ENCODE data around the gene FGF19. TPM values are rescaled to one million over a fixed set of nuclear protein-coding genes. Genes with fewer than 3 reads are reported as not detected.

The FGF19 gene
- total RNA-seq, 1 experiment from 2014 or later, result 0.69 TPM

DNA sequence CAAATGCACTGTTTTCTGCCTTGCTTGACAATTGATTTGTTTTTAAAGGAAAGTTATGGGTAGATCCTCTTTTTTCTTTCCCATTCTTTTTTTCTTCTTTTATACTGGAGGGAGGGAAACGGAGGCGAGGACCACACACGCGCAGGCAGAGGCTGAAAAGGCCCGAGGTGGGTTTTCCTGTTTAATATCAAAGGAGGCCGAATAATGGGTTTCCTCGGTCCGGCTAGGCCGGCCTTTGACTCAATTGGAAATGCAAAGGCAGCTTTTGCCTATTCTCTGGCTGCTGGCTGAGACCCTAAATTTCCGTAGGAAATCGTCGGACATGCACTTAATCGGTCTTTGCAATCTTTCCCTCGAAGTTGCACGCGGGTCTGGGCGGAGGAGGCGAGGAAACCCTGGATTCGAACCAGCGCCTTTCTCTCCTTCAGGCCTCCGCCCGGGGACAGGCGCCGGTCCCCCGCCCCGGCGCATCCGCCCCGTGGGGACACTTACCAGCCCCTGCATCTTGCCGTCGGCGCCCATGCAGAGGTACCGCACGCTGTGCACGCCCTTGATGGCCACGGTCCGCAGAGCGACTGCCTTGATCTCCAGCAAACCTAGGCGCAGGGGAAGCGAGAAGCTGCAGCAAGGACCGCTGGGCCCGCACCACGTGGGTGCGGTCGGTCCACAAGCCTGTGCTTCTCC, 911 bp downstream of the FGF19 start:
- TF ChIP-seq, protein P1, sequence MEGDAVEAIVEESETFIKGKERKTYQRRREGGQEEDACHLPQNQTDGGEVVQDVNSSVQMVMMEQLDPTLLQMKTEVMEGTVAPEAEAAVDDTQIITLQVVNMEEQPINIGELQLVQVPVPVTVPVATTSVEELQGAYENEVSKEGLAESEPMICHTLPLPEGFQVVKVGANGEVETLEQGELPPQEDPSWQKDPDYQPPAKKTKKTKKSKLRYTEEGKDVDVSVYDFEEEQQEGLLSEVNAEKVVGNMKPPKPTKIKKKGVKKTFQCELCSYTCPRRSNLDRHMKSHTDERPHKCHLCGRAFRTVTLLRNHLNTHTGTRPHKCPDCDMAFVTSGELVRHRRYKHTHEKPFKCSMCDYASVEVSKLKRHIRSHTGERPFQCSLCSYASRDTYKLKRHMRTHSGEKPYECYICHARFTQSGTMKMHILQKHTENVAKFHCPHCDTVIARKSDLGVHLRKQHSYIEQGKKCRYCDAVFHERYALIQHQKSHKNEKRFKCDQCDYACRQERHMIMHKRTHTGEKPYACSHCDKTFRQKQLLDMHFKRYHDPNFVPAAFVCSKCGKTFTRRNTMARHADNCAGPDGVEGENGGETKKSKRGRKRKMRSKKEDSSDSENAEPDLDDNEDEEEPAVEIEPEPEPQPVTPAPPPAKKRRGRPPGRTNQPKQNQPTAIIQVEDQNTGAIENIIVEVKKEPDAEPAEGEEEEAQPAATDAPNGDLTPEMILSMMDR (conservative IDR thresholded peaks at IDR 0.05; ENCODE audit: low read depth, low read length), result no peak
- TF ChIP-seq EZH2 (IDR thresholded peaks at IDR 0.05; ENCODE audit: borderline replicate concordance, low read depth, low read length, poor library complexity, severe bottlenecking), result peak; percentile 95
- H3K27ac ChIP-seq (ENCODE audit: low read depth, low read length, poor library complexity, severe bottlenecking), result no peak overlapping the region
- intact Hi-C loops (cut with micrococcal nuclease; ENCODE audit: unreplicated experiment), result no loop called here
- no peak for DNase-seq (ENCODE audit: low spot score)
- ChIA-PET POLR2A (ENCODE audit: low non-redundant PET) (no interaction called here), CTCF (interaction anchor here (0.6 kb wide), 1 partner anchor 226 kb away, joined by 4 read pairs; no protein-coding TSS in a partner anchor)
- peaks cover 35% of the 10 kb centered on the region for H3K27me3 ChIP-seq (replicated peaks; ENCODE audit: insufficient read depth, low read depth, low read length, poor library complexity)
- no peaks in the 10 kb centered on the region for H3K9me3 ChIP-seq (ENCODE audit: low read depth, low read length, poor library complexity, severe bottlenecking)
- H3K4me1 ChIP-seq (ENCODE audit: insufficient read depth, low read length, poor library complexity, severe bottlenecking), result peaks cover 44% of the 10 kb centered on the region
- no TSS peak for BruUV-seq (replicated peaks)
- H3K36me3 ChIP-seq (ENCODE audit: insufficient read depth, low read length, poor library complexity, severe bottlenecking), result no peaks in the 10 kb centered on the region
- H3K4me3 ChIP-seq (ENCODE audit: low read depth, low read length, poor library complexity, severe bottlenecking), result no peak overlapping the region

DNA sequence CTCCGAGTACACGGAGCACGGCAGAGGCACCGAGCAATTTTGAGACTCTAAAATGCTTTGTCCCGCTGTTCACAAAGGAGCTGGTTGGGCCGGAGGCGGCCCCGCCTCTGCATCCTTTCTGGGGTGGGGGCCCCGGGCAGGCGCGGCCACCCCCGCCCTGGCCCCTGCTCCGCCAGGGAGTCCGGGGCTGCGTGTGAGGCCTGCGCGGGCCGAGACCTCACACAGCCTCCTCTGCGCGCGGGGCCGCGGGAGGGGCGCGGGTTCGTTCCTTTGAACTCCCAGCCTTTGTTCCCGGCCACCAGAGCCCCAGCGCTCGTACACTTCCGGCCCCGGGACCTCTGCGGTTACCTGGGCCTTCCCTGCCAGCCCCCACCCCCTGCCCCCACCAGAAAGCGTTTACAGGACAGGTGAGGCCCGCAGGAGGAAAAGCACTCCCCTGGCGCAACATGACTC, 1.6 kb downstream of the FGF19 start:
- no TSS peak for BruUV-seq (replicated peaks)
- no peak overlapping the region for H3K4me3 ChIP-seq (ENCODE audit: low read depth, low read length, poor library complexity, severe bottlenecking)
- intact Hi-C loops (cut with micrococcal nuclease; ENCODE audit: unreplicated experiment), result no loop called here

DNA sequence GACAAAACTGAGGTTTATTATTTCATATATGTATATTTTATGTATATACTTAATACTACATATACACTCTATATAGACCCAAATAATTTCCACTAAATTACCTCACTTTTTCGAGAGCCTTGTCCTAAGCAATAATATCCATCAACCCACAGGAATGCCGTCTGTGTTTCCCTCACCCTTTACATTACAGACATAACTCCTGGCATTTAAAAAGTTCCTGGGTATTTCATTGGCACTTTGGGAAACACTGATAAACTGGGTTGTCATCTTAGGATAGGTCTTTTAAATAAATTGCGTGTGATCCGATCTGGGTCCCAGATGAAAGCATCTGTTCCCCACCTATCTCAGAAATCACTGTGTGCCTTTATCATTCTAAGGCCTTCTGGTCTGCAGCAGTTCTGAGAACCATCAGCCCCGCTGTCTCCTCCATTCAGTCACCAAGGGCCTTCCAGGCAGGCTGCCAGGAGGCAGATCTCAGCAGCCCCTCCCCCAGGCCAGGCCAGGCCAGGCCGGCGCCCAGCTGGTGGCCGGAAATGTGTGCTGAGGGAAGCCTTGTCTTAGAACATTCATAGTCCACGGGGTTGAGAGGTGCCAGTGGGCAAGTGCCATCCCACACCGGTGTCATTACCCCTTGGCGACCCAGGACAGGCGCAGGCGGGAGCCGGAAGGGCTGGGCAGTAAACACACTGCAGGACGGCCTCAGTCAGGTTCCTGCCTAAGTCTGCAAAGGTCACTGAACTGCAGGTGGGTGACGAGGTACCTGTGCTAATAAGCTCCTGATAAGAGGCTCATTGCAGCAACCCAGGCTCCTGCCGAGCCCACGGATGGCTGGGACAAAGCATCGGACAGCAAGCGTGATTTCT, 3.3 kb downstream of the FGF19 start:
- TF ChIP-seq, protein P1 (conservative IDR thresholded peaks at IDR 0.05; ENCODE audit: low read depth, low read length), result no peak
- POLR2A ChIA-PET (ENCODE audit: low non-redundant PET), result no interaction called here
- CTCF ChIA-PET, result no interaction called here
- Histone ChIP-seq H3K9me3 (ENCODE audit: low read depth, low read length, poor library complexity, severe bottlenecking) (no peaks in the 10 kb centered on the region), H3K36me3 (ENCODE audit: insufficient read depth, low read length, poor library complexity, severe bottlenecking) (no peaks in the 10 kb centered on the region), H3K27me3 (replicated peaks; ENCODE audit: insufficient read depth, low read depth, low read length, poor library complexity) (peaks cover 35% of the 10 kb centered on the region), H3K4me3 (ENCODE audit: low read depth, low read length, poor library complexity, severe bottlenecking) (no peak overlapping the region), H3K4me1 (ENCODE audit: insufficient read depth, low read length, poor library complexity, severe bottlenecking) (peaks cover 21% of the 10 kb centered on the region), H3K27ac (ENCODE audit: low read depth, low read length, poor library complexity, severe bottlenecking) (no peak overlapping the region)
- DNase-seq (ENCODE audit: low spot score), result no peak
- intact Hi-C loops (cut with micrococcal nuclease; ENCODE audit: unreplicated experiment), result no loop called here
- BruUV-seq (replicated peaks), result no TSS peak

More for the DNA sequence above, 1.6 kb downstream of the FGF19 start:
- Histone ChIP-seq H3K27ac (ENCODE audit: low read depth, low read length, poor library complexity, severe bottlenecking) (no peak overlapping the region), H3K4me1 (ENCODE audit: insufficient read depth, low read length, poor library complexity, severe bottlenecking) (peaks cover 38% of the 10 kb centered on the region), H3K36me3 (ENCODE audit: insufficient read depth, low read length, poor library complexity, severe bottlenecking) (no peaks in the 10 kb centered on the region), H3K27me3 (replicated peaks; ENCODE audit: insufficient read depth, low read depth, low read length, poor library complexity) (peaks cover 35% of the 10 kb centered on the region), H3K9me3 (ENCODE audit: low read depth, low read length, poor library complexity, severe bottlenecking) (no peaks in the 10 kb centered on the region)
- POLR2A ChIA-PET (ENCODE audit: low non-redundant PET), result no interaction called here
- CTCF ChIA-PET, result interaction anchor here (0.7 kb wide), 1 partner anchor 21 kb away, joined by 10 read pairs; no protein-coding TSS in a partner anchor
- DNase-seq (ENCODE audit: low spot score), result no peak
- TF ChIP-seq, protein P1 (conservative IDR thresholded peaks at IDR 0.05; ENCODE audit: low read depth, low read length), result no peak
- TF ChIP-seq EZH2 (IDR thresholded peaks at IDR 0.05; ENCODE audit: borderline replicate concordance, low read depth, low read length, poor library complexity, severe bottlenecking), result no peak
